HG03342 (cell line): ENCODE data around the gene CAMK2B.

Experiments
- ATAC-seq: cut with Tn5 transposase; IDR thresholded peaks from one replicate; pipeline ENCODE4 v1.9.1; 2021; ENCODE audit warnings: mild to moderate bottlenecking, moderate library complexity; ENCODE audit not compliant: unreplicated experiment

Gene CAMK2B

GRCh38 chr7:44330331-44330730, 4.9 kb upstream of the CAMK2B start:
- ATAC-seq: no peak

GRCh38 chr7:44329888-44330287, 4.5 kb upstream of the CAMK2B start:
- ATAC-seq: no peak

- ATAC-seq: no peak
Measured at GRCh38 chr7:44329081-44329480, 3.7 kb upstream of the CAMK2B start.

GRCh38 chr7:44327981-44328380, 2.6 kb upstream of the CAMK2B start:
- no peak for ATAC-seq

GRCh38 chr7:44326261-44327125, 1.1 kb upstream of the CAMK2B start:
- ATAC-seq: no peak

- ATAC-seq: no peak
Measured at GRCh38 chr7:44325811-44326241, 432 bp upstream of the CAMK2B start.

GRCh38 chr7:44324481-44325200, 753 bp downstream of the CAMK2B start:
- no peak for ATAC-seq

- ATAC-seq: no peak
Measured at GRCh38 chr7:44324204-44324480, 1.3 kb downstream of the CAMK2B start.

GRCh38 chr7:44323381-44324203, 1.8 kb downstream of the CAMK2B start:
- no peak for ATAC-seq

- no peak for ATAC-seq
Measured at GRCh38 chr7:44322631-44323363, 2.6 kb downstream of the CAMK2B start.

- ATAC-seq: no peak
Measured at GRCh38 chr7:44321796-44322195, 3.6 kb downstream of the CAMK2B start.

GRCh38 chr7:44320794-44321371, 4.5 kb downstream of the CAMK2B start:
- ATAC-seq: no peak

- ATAC-seq: no peak
Measured at GRCh38 chr7:44320141-44320540, 5.3 kb downstream of the CAMK2B start.

- no peak for ATAC-seq
Measured at GRCh38 chr7:44318332-44318731, 7.1 kb downstream of the CAMK2B start.

- no peak for ATAC-seq
Measured at GRCh38 chr7:44315301-44315903, 10.0 kb downstream of the CAMK2B start.

- ATAC-seq: no peak
Measured at GRCh38 chr7:44313621-44314031, 11.8 kb downstream of the CAMK2B start.

- no peak for ATAC-seq
Measured at GRCh38 chr7:44313016-44313415, 12.4 kb downstream of the CAMK2B start.

- ATAC-seq: no peak
Measured at GRCh38 chr7:44311561-44312495, 13.6 kb downstream of the CAMK2B start.
